ENCODE measurements around the gene G6PC1. TPM values are rescaled to one million over a fixed set of nuclear protein-coding genes. Genes with fewer than 3 reads are reported as not detected.
"Not testable (repeated sequence)": the region's sequence is repeated elsewhere in the genome, so short reads cannot be mapped to it uniquely, and the experiment has no call there.

Gene G6PC1
- total RNA-seq, 1 donor from 2014 or later: 1.5 TPM

GRCh38 chr17:42920106-42920900 lies 19.7 kb downstream of the G6PC1 start:
- no peak overlapping the region for H3K4me3 Mint-ChIP-seq
- H3K27ac Mint-ChIP-seq: no peak overlapping the region
- peaks cover 20% of the 10 kb centered on the region for H3K4me1 Mint-ChIP-seq (ENCODE audit: unreplicated experiment)
- H3K36me3 Mint-ChIP-seq: no peaks in the 10 kb centered on the region
- DNase-seq (ENCODE audit: extremely low spot score, unreplicated experiment): no peak
- no peak for TF ChIP-seq CTCF (conservative IDR thresholded peaks at IDR 0.05)
- no peaks in the 10 kb centered on the region for H3K9me3 Mint-ChIP-seq
- H3K27me3 Mint-ChIP-seq: no peaks in the 10 kb centered on the region

- Mint-ChIP-seq H3K27ac (no peak overlapping the region), H3K36me3 (no peaks in the 10 kb centered on the region), H3K4me1 (ENCODE audit: unreplicated experiment) (peaks cover 20% of the 10 kb centered on the region), H3K27me3 (no peaks in the 10 kb centered on the region), H3K9me3 (no peaks in the 10 kb centered on the region), H3K4me3 (no peak overlapping the region)
- no peak for DNase-seq (ENCODE audit: extremely low spot score, unreplicated experiment)
- TF ChIP-seq CTCF (conservative IDR thresholded peaks at IDR 0.05): no peak
These were observed 20.3 kb downstream of the G6PC1 start for GRCh38 chr17:42920922-42921321.

GRCh38 chr17:42922294-42922693 lies 21.7 kb downstream of the G6PC1 start:
- no peak for DNase-seq (ENCODE audit: extremely low spot score, unreplicated experiment)
- Mint-ChIP-seq H3K4me1 (ENCODE audit: unreplicated experiment) (peaks cover 20% of the 10 kb centered on the region), H3K4me3 (no peak overlapping the region), H3K27ac (no peak overlapping the region), H3K9me3 (no peaks in the 10 kb centered on the region), H3K27me3 (no peaks in the 10 kb centered on the region), H3K36me3 (no peaks in the 10 kb centered on the region)
- no peak for TF ChIP-seq CTCF (conservative IDR thresholded peaks at IDR 0.05)

- H3K4me1 Mint-ChIP-seq (ENCODE audit: unreplicated experiment): peaks cover 20% of the 10 kb centered on the region
- not testable (repeated sequence) for H3K27me3 Mint-ChIP-seq; H3K4me3 Mint-ChIP-seq; H3K9me3 Mint-ChIP-seq; DNase-seq (ENCODE audit: extremely low spot score, unreplicated experiment); H3K27ac Mint-ChIP-seq; H3K36me3 Mint-ChIP-seq
These were observed 22.9 kb downstream of the G6PC1 start for GRCh38 chr17:42923472-42923871.

- H3K36me3 Mint-ChIP-seq: no peaks in the 10 kb centered on the region
- no peak overlapping the region for H3K27ac Mint-ChIP-seq
- no peaks in the 10 kb centered on the region for H3K9me3 Mint-ChIP-seq
- no peak for DNase-seq (ENCODE audit: extremely low spot score, unreplicated experiment)
- peaks cover 9% of the 10 kb centered on the region for H3K4me1 Mint-ChIP-seq (ENCODE audit: unreplicated experiment)
- TF ChIP-seq CTCF (conservative IDR thresholded peaks at IDR 0.05): no peak
- no peaks in the 10 kb centered on the region for H3K27me3 Mint-ChIP-seq
- H3K4me3 Mint-ChIP-seq: no peak overlapping the region
These were observed 24.3 kb downstream of the G6PC1 start for GRCh38 chr17:42924891-42925290.

- H3K4me3 Mint-ChIP-seq: no peak overlapping the region
- no peaks in the 10 kb centered on the region for H3K36me3 Mint-ChIP-seq
- peak overlapping the region; percentile 2 for H3K27ac Mint-ChIP-seq
- H3K9me3 Mint-ChIP-seq: no peaks in the 10 kb centered on the region
- TF ChIP-seq CTCF (conservative IDR thresholded peaks at IDR 0.05): peak; percentile 71
- H3K27me3 Mint-ChIP-seq: peaks cover 6% of the 10 kb centered on the region
- DNase-seq (ENCODE audit: extremely low spot score, unreplicated experiment): no peak
- no peaks in the 10 kb centered on the region for H3K4me1 Mint-ChIP-seq (ENCODE audit: unreplicated experiment)
These were observed 28.3 kb downstream of the G6PC1 start for GRCh38 chr17:42928714-42929496.

All from type B pancreatic cell (in vitro differentiated cells).